ENCODE measurements around the gene SURF4. TPM values are rescaled to one million over a fixed set of nuclear protein-coding genes. Genes with fewer than 3 reads are reported as not detected.
"Not testable (repeated sequence)": the region's sequence is repeated elsewhere in the genome, so short reads cannot be mapped to it uniquely, and the experiment has no call there.

SURF4 gene
- total RNA-seq, 1 donor from 2014 or later: 57.0 TPM

DNA sequence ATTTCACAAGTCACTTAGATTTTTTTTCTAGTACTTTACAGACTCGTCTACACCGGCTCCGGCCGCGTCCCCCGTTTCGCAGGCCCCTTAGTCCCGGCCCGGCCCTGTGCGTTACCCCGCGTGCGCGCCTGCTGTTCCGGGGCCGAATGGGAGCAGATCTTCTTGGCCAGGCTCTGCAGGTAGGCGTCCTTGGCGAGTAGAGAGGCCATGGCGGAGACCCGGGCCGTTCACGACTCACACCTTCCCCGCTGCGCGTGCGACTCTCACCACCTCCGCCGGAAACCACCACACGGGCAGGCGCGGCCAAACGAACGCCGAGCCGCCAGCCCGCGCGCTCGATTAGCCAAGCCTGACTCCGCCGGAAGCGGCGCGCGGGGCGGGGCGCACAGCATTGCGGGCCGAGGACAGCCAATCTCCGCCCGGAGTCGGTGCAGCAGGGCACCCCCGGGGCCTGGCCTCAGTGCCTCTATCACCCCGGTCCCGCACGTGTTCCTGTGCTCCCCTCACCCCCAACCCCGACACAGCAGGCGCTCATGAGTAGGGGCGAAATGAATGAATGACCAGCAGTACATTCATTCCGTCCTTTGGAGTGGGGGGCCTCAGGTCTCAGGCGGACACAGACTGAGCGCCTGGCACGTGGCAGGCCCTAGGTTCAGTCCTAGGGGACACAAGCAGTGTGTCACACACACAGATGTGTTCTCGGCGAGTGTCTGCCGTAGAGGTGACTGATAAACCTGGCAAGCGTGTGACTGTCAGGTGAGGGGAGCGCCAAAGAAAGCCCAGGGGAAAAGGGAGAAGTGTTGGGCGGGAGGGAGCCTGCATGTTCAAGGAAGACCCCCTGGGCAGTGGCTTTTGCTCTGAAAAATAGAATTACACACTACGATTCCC lies 39.7 kb downstream of the SURF4 start, which contains the start of gene SURF6:
TSS of gene SURF6 (minus strand) at position 265 of the 888 bp plus-strand sequence. CDS start at position 209, 56 bp downstream.
- Mint-ChIP-seq H3K36me3 (ENCODE audit: low read depth) (peaks cover 65% of the 10 kb centered on the region), H3K27ac (peak within 1 kb of the TSS; percentile 92), H3K27me3 (no peaks in the 10 kb centered on the region), H3K4me1 (peaks cover 57% of the 10 kb centered on the region), H3K9me3 (no peaks in the 10 kb centered on the region), H3K4me3 (peak within 1 kb of the TSS; percentile 97)
- DNase-seq (peak; percentile 94), ATAC-seq (ENCODE audit: low read depth) (peak; percentile 93)
- intact Hi-C loops (cut with micrococcal nuclease): loop anchor here (1.0 to 10.0 kb wide), 6 partner anchors 12 to 729 kb away; partner anchors contain the start of genes BRD3, CACFD1, MED22 and REXO4
- ChIA-PET CTCF (interaction anchor here (0.6 kb wide), 1 partner anchor 706 kb away, joined by 3 read pairs; no protein-coding TSS in a partner anchor), POLR2A (interaction anchor here (0.6 to 4.6 kb wide), 6 partner anchors 12 to 172 kb away, joined by 3 to 32 read pairs (median 4); partner anchors contain the start of genes MED22 and RPL7A)
- TF ChIP-seq, protein P1, sequence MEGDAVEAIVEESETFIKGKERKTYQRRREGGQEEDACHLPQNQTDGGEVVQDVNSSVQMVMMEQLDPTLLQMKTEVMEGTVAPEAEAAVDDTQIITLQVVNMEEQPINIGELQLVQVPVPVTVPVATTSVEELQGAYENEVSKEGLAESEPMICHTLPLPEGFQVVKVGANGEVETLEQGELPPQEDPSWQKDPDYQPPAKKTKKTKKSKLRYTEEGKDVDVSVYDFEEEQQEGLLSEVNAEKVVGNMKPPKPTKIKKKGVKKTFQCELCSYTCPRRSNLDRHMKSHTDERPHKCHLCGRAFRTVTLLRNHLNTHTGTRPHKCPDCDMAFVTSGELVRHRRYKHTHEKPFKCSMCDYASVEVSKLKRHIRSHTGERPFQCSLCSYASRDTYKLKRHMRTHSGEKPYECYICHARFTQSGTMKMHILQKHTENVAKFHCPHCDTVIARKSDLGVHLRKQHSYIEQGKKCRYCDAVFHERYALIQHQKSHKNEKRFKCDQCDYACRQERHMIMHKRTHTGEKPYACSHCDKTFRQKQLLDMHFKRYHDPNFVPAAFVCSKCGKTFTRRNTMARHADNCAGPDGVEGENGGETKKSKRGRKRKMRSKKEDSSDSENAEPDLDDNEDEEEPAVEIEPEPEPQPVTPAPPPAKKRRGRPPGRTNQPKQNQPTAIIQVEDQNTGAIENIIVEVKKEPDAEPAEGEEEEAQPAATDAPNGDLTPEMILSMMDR (IDR thresholded peaks at IDR 0.05): no peak

DNA sequence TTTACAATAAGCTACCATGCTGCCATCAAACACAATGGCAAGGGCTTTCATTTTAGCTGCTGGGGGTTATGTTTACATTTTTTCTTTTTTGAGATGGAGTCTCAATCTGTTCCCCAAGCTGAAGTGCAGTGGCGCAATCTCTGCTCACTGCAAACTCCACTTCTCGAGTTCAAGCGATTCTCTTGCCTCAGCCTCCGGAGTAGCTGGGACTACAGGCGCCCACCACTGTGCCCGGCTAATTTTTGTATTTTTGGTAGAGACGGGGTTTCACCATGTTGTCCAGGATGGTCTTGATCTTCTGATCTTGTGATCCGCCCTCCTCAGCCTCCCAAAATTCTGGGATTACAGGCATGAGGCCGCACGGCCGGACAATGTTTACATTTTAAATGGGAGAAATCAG lies 41.0 kb downstream of the SURF4 start:
- CTCF ChIA-PET; H3K27me3 Mint-ChIP-seq; H3K9me3 Mint-ChIP-seq; ATAC-seq (ENCODE audit: low read depth); DNase-seq; H3K27ac Mint-ChIP-seq: not testable (repeated sequence)
- Mint-ChIP-seq H3K36me3 (ENCODE audit: low read depth) (peaks cover 64% of the 10 kb centered on the region), H3K4me3 (peak overlapping the region; percentile 97), H3K4me1 (peaks cover 44% of the 10 kb centered on the region)
- intact Hi-C loops (cut with micrococcal nuclease): loop anchor here (10.0 kb wide), 1 partner anchor 730 kb away; the partner anchor contains the start of gene BRD3
- POLR2A ChIA-PET: interaction anchor here (0.6 to 4.6 kb wide), 8 partner anchors 9 to 304 kb away, joined by 3 to 32 read pairs (median 4); partner anchors contain the start of genes GTF3C5, MED22 and RPL7A

DNA sequence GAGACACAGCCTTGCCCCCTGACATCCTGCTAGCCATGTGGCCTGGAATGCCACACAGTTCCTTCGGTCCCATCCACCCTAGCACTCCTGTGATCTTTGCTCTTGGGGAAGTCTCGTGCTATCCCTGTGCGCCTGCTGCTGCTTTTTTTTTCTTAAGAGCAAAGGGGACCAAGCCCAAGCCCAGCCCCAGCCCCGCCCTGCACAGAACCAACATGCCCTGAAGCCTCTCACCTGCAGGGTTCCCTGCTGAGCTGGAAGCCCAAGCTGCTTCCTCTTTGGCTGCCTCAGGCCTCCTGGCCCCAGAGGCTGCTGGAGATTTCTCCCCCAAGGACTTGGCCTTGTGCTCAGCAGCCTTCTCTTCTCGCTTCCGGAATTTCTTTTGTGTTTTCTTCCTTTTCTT lies 41.7 kb downstream of the SURF4 start:
- POLR2A ChIA-PET: interaction anchor here (1.6 to 4.6 kb wide), 3 partner anchors 14 to 303 kb away, joined by 4 to 32 read pairs (median 4); partner anchors contain the start of genes GTF3C5, MED22 and RPL7A
- Mint-ChIP-seq H3K27ac (no peak overlapping the region), H3K27me3 (no peaks in the 10 kb centered on the region), H3K4me1 (peaks cover 38% of the 10 kb centered on the region), H3K9me3 (no peaks in the 10 kb centered on the region), H3K36me3 (ENCODE audit: low read depth) (peaks cover 59% of the 10 kb centered on the region), H3K4me3 (peak overlapping the region; percentile 97)
- TF ChIP-seq, protein P1 (IDR thresholded peaks at IDR 0.05): no peak
- intact Hi-C loops (cut with micrococcal nuclease): loop anchor here (10.0 kb wide), 1 partner anchor 731 kb away; the partner anchor contains the start of gene BRD3
- ATAC-seq (ENCODE audit: low read depth) (no peak), DNase-seq (peak; percentile 12)
- CTCF ChIA-PET: no interaction called here

DNA sequence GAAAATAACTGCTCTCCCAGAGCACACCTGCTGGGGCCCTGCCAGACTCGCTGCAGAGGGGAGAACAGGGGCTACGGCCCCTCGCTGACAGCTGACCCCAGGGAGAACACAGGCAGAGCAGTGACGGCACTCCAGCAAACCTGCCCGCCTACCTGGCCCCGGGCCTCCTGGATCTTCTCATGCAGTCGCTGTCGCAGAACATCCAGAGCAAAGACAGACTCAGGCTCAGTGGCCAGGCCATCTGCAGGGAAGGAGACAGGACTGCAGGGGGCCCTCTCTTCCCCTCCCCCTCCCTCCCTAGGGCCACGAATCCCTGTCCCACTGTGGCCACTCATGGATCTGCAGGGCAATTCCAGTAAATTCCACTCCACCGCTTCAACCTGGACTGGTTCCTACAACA lies 42.3 kb downstream of the SURF4 start:
- Mint-ChIP-seq H3K9me3 (no peaks in the 10 kb centered on the region), H3K4me3 (no peak overlapping the region), H3K4me1 (peaks cover 36% of the 10 kb centered on the region), H3K36me3 (ENCODE audit: low read depth) (peaks cover 59% of the 10 kb centered on the region), H3K27ac (no peak overlapping the region), H3K27me3 (no peaks in the 10 kb centered on the region)
- CTCF ChIA-PET: no interaction called here
- TF ChIP-seq, protein P1 (IDR thresholded peaks at IDR 0.05): no peak
- intact Hi-C loops (cut with micrococcal nuclease): loop anchor here (10.0 kb wide), 1 partner anchor 731 kb away; the partner anchor contains the start of gene BRD3
- ATAC-seq (ENCODE audit: low read depth) (no peak), DNase-seq (peak; percentile 10)
- POLR2A ChIA-PET: interaction anchor here (0.6 to 4.6 kb wide), 2 partner anchors 14 to 31 kb away, joined by 3 to 32 read pairs; partner anchors contain the start of genes MED22 and RPL7A

DNA sequence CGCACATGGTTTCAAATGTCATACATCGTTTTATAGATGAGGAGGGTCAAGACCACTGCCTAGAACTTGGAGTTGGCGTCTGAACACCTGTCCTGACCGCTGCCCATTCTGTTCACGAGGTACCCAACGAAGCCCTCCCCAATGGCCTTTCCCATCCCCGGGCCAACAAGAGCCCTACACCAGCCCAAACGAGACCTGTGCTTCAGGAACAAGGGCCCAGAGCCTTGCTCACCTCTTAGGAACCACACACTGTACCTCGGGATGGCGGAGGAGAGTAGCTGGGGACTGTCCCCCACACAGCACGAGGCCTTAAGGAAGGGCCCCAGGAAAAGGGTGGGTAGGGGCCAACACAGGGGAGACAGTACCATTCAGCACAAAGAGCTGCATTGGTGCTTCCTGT lies 42.8 kb downstream of the SURF4 start:
- POLR2A ChIA-PET: interaction anchor here (0.6 to 4.6 kb wide), 2 partner anchors 15 to 32 kb away, joined by 3 to 32 read pairs; partner anchors contain the start of genes MED22 and RPL7A
- intact Hi-C loops (cut with micrococcal nuclease): loop anchor here (10.0 kb wide), 1 partner anchor 732 kb away; the partner anchor contains the start of gene BRD3
- no peaks in the 10 kb centered on the region for H3K27me3 Mint-ChIP-seq
- peaks cover 36% of the 10 kb centered on the region for H3K4me1 Mint-ChIP-seq
- CTCF ChIA-PET: no interaction called here
- no peak overlapping the region for H3K27ac Mint-ChIP-seq
- no peaks in the 10 kb centered on the region for H3K9me3 Mint-ChIP-seq
- H3K36me3 Mint-ChIP-seq (ENCODE audit: low read depth): peaks cover 62% of the 10 kb centered on the region
- DNase-seq (no peak), ATAC-seq (ENCODE audit: low read depth) (no peak)
- TF ChIP-seq, protein P1 (IDR thresholded peaks at IDR 0.05): no peak
- H3K4me3 Mint-ChIP-seq: no peak overlapping the region

All from activated B cell treated with CpG ODN at 0.5 μM for 24 hours (primary cell).